SU-DHL-6 (cell line): ENCODE data around the gene MRPS26.

Source experiments
- H2AFZ ChIP-seq: fragments of 200-600 bp; sonication (generic); 2 replicates; pipeline ENCODE4 v1.6.1; 2014; ENCODE audit warnings: low read depth, mild to moderate bottlenecking, moderate library complexity, mixed read lengths, antibody characterized with exemption, low read length; ENCODE audit not compliant: severe bottlenecking
- H3F3A ChIP-seq: fragments of 200-600 bp; shearing (Covaris generic); 2 replicates; pipeline ENCODE4 v1.6.0; 2016; ENCODE audit warnings: antibody characterized with exemption, mild to moderate bottlenecking; ENCODE audit not compliant: insufficient read depth
- H3K27ac ChIP-seq: fragments of 200-600 bp; sonication (generic); 2 replicates; pipeline ENCODE4 v1.5.1; 2016; ENCODE audit warnings: low read depth, mild to moderate bottlenecking, low read length, moderate library complexity, mixed read lengths
- H3K27me3 ChIP-seq: fragments of 200-600 bp; sonication (generic), shearing (Covaris generic); 2 replicates; pipeline ENCODE4 v1.6.0; 2014; ENCODE audit warnings: mild to moderate bottlenecking, low read length
- H3K36me3 ChIP-seq: fragments of 200-600 bp; sonication (generic); 2 replicates; pipeline ENCODE4 v1.6.1; 2014; ENCODE audit warnings: mild to moderate bottlenecking, low read length, mixed read lengths
- H3K4me2 ChIP-seq: fragments of 300-600, 200-600 bp; shearing (Covaris generic), sonication (generic); 2 replicates; pipeline ENCODE4 v1.6.0; 2014; ENCODE audit warnings: low read length, low read depth, mild to moderate bottlenecking; ENCODE audit not compliant: poor library complexity, severe bottlenecking
- H3K4me3 ChIP-seq: fragments of 200-600 bp; sonication (generic); 2 replicates; pipeline ENCODE4 v1.5.1; 2014; ENCODE audit warnings: antibody characterized with exemption, low read length, mild to moderate bottlenecking, mixed read lengths; ENCODE audit not compliant: insufficient read depth, poor library complexity, severe bottlenecking
- H3K79me2 ChIP-seq: fragments of 200-600 bp; sonication (generic); 2 replicates; pipeline ENCODE4 v1.6.1; 2014; ENCODE audit warnings: mild to moderate bottlenecking, low read length, moderate library complexity; ENCODE audit not compliant: insufficient read depth
- H3K9ac ChIP-seq: fragments of 200-600 bp; sonication (generic); 2 replicates; pipeline ENCODE4 v1.7.0; 2014; ENCODE audit warnings: mild to moderate bottlenecking, low read length
- H3K9me2 ChIP-seq: fragments of 200-600 bp; sonication (generic); replicated peaks from 2 replicates; pipeline ENCODE4 v1.6.1; 2014; ENCODE audit warnings: low read length; ENCODE audit not compliant: insufficient read depth
- H3K9me3 ChIP-seq: fragments of 200-600 bp; sonication (generic); 2 replicates; pipeline ENCODE4 v1.6.1; 2014; ENCODE audit warnings: low read length, mixed read lengths; ENCODE audit not compliant: insufficient read depth
- H4K20me1 ChIP-seq: fragments of 200-600 bp; sonication (generic); 2 replicates; pipeline ENCODE4 v1.6.1; 2014; ENCODE audit warnings: low read depth, mild to moderate bottlenecking, antibody characterized with exemption, low read length, moderate library complexity, mixed read lengths
- CTCF ChIP-seq: fragments of 200-600 bp; sonication (generic); IDR thresholded peaks from one replicate; pipeline ENCODE4 v1.5.1; 2017; ENCODE audit warnings: antibody characterized with exemption, mild to moderate bottlenecking, low read length, moderate library complexity; ENCODE audit not compliant: insufficient read depth, poor library complexity, severe bottlenecking
- EZH2phosphoT487 ChIP-seq: fragments of 200-600 bp; sonication (generic), shearing (Covaris generic); conservative IDR thresholded peaks from 2 replicates; pipeline ENCODE4 v1.6.1; 2018; ENCODE audit warnings: mild to moderate bottlenecking, antibody characterized with exemption, low read length, moderate library complexity, mixed read lengths

MRPS26 gene

GRCh38 chr20:3093861-3094361 is 48.1 kb downstream of the MRPS26 start:
- no peaks in the 10 kb centered on the region for H3K36me3 ChIP-seq

GRCh38 chr20:3094848-3095629 is 49.2 kb downstream of the MRPS26 start:
- no peaks in the 10 kb centered on the region for H3K9me2 ChIP-seq
- no peak overlapping the region for H3K27ac ChIP-seq
- H3F3A ChIP-seq = no peaks in the 10 kb centered on the region
- H4K20me1 ChIP-seq = no peaks in the 10 kb centered on the region
- no peaks in the 10 kb centered on the region for H3K36me3 ChIP-seq
- H3K79me2 ChIP-seq = no peaks in the 10 kb centered on the region
- H3K4me3 ChIP-seq = no peak overlapping the region
- TF ChIP-seq EZH2phosphoT487 (no peak), CTCF (no peak)
- no peaks in the 10 kb centered on the region for H3K27me3 ChIP-seq
- H3K9ac ChIP-seq = no peak overlapping the region
- no peaks in the 10 kb centered on the region for H3K9me3 ChIP-seq
- H3K4me2 ChIP-seq = no peak overlapping the region
- H2AFZ ChIP-seq = no peak overlapping the region

More at GRCh38 chr20:3093861-3094361, 48.1 kb downstream of the MRPS26 start:
- Histone ChIP-seq H3K79me2 (no peaks in the 10 kb centered on the region), H2AFZ (no peak overlapping the region), H3K4me3 (no peak overlapping the region), H3K9me2 (no peaks in the 10 kb centered on the region), H4K20me1 (no peaks in the 10 kb centered on the region), H3F3A (no peaks in the 10 kb centered on the region), H3K4me2 (no peak overlapping the region), H3K9ac (no peak overlapping the region), H3K27ac (no peak overlapping the region), H3K27me3 (no peaks in the 10 kb centered on the region), H3K9me3 (no peaks in the 10 kb centered on the region)
- TF ChIP-seq CTCF (no peak), EZH2phosphoT487 (no peak)
